Erythroblast (primary cell): Measurements from ENCODE around the gene SNCA.

Experiments used
- GATA1 ChIP-seq: IDR thresholded peaks from 2 replicates; pipeline ENCODE4 v1.6.1; 2011; ENCODE audit warnings: low read depth, mild to moderate bottlenecking, control low read depth, low read length, moderate library complexity
- POLR2A ChIP-seq: IDR thresholded peaks from 2 replicates; pipeline ENCODE4 v1.6.1; 2011; ENCODE audit warnings: mild to moderate bottlenecking, low read length

DNA sequence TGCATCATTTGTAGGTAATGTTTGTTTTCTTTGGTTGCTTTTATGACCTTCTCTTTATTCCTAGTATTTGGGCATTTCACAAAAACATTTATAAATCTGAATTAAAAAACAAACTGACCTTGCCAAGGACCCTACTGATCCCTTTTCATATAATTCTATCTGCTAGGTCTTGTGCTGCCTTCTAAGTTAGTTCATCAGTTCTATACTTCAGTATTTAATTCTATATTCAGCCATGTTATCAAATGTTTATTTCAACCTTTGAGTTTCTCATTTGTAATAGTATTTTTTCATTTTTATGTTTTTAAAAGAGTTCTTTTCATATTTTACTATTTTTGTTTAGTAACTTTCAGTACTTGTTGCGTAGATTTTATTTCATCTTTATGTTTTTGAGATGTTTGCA, 155.3 kb downstream of the SNCA start:
- TF ChIP-seq POLR2A (no peak), GATA1 (no peak)
